Putamen (tissue), 1 donor: Measurements from ENCODE around the gene OPRL1.
A peak's percentile ranks its signal among the peaks of the same experiment; 100 is the strongest.

Source experiments
- DNase-seq: peaks from one replicate; pipeline ENCODE4 v3.0.0-alpha.2; 2016; ENCODE audit warnings: low spot score

OPRL1 gene

GRCh38 chr20:64104667-64105451 is 25.0 kb downstream of the OPRL1 start:
- DNase-seq, result no peak

- no peak for DNase-seq
Measured at GRCh38 chr20:64105846-64106434, 26.1 kb downstream of the OPRL1 start.

DNA sequence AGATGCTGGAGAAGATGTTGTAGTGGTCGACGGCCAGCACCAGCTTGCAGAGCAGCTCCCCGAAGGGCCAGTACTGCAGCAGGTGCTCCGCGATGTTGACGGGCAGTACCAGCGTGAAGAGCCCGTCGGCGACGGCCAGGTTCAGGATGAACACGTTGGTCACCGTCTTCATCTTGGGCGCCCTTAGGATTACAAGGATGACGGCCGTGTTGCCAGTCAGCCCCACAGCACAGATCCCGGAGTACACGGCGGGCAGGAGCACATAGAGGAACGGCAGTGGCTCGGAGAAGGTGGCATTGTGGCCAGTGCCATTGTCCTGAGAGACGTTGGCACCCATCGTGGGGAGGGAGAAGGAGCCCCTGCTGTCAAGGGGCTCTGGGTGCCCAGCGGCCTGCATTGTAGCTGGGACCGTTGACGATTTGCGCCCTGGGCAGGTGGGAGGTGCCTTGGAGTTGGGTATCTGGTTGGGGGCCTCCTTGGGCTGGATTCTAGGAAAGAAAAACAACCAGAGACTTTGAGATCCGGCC is 26.6 kb downstream of the OPRL1 start:
- no peak for DNase-seq

DNA sequence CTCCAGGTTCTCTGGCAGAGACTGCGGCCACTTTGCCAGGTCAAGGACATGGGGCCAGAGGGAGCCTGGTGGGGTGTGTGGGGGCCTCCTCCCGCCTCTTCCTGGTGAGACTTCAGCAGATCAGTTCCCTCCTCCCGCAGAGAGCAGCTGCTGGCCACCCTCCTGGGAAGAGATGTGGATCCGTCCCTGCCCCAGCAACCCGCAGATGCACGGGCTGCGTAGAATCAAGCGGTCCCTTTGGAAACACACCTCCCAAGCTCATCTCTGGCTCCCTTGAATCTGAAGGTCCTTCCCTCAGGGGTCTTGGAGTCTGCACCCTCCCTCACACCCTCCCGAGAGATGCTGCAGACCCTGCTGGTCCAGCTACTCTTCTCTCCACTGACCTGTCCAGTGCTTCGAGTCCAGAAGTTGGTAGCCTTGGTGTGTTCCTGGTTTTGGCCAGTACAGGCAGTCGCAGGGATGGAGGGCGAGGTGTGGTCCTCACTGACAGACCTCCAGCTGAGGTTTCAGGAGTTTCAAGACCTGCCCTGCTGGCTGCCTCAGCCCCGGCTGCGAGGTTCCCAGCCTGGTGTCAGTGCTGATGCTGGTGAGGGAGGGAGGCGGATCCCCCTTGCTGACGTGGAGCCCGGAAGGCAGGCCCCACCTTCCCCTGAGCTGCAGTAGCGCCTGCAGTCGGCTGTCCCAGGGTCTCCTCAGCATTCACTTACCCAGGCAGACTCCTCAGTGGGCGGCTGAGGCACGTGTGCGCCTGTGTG is 27.3 kb downstream of the OPRL1 start, which contains the start of gene NPBWR2:
NPBWR2 (minus strand) TSS at position 585 of the 755 bp plus-strand sequence. CDS start 734 bp downstream, outside the sequence.
- DNase-seq, result no peak

DNA sequence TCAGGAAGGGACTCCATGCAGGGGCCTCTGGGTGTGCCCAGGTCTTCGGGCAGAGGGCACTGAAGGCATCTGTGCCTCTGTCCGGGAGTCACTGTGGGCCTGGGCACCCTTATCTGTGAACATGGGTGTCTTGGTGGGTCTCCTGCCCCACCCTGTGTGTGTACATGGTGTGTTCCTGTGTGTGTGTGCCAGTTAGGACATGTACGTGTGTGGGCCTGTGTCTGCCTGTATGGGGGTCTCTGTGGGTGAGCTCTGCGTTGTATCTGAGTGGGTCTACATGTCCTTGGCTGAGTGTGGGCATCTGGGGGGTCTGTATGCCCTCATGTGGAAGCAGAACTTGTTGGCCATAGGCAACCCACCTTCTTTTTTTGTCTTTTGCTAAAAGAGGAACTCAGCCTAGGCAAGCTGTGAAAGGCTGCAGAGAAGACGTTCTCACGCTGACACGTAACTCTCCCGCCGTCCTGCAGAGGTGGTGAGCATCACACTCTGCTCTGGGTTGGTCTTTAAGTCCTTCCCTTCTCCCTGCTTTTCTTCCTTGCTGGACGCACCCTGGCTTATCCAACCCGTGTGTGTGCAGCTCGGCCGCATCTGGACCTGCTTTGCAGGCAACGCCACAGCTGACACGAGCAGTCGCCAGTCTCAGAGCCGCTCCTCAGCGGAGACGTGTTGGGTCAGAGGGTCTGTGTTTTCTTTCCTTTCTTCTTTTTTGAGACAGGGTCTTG is 28.0 kb downstream of the OPRL1 start:
- no peak for DNase-seq

DNA sequence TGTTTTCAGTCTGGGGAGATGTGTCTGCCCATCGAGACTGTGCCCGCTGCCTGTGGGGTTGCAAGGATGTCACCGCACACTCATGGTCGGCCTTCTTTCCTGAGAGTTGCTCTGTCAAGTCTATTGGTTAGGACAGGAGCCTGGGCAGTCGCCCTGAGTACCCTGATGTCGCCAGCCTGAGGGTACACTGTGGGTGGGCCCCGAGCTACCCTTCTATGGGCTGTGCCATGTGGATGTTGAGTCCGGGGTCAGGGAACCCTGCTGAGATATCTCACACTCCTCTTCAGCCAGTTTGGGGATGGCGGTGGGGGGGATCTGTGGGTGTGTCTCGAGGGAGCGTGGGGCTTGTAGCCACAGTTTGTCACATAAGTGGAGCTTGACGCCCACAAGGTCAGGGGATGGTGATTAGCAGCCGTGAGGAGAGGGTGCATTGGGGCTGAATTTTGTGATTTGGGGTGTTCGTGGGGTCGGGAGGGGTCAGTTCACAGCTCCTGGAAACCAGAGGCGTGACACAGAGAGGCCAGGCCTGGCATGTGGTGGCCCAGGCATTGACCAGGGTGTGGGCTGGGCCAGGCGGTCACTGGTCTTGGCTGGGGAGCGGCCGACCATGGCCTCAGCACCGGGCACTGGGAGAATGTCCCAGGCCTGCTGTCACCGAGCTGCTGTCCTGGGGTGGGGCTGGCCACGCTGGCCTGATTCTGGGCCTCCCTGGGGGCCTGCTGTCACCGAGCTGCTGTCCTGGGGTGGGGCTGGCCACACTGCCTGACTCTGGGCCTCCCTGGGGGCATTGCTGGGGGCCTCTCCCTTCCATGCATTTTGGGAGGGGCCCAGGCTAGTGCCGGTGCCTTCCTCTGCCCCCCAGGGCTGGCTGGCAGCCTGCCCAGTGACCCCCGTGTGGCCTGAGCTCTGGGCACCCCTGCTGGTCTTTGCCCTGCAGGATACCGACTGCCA is 29.1 kb downstream of the OPRL1 start:
- DNase-seq, result no peak

- no peak for DNase-seq
Measured at GRCh38 chr20:64109831-64110391, 30.0 kb downstream of the OPRL1 start.

DNA sequence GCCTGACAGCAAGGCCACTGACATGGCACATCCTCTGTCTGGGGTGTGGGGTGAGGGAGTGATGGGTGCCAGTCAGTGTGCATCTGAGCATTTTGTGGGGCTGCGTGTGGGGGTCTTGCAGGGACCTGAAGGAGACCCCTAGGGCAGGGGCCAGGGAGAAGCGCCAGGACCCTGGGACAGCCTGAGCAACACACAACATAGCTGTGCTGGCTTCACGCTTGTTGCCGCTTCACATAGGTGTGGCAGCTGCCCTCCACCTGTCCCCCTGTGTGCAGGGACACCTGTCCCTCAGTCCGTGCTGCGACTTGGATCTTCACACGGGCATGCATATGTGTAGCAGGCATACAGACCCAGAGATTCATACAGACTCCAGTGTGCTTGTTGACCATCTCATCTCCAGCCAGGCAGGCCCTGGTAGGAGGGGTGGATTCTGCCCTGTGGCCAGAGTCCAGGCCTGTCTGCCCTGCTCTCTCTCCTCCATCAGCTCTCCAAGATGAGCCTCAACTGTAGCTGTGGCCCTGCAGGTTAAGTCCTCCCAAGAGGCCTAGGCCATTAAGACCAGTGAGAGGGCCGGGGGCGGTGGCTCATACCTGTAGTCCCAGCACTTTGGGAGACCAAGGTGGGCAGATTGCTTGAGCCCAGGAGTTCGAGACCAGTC is 30.7 kb downstream of the OPRL1 start:
- DNase-seq, result no peak

- peak; percentile 65 for DNase-seq
Measured at GRCh38 chr20:64111841-64112641, 32.2 kb downstream of the OPRL1 start.

DNA sequence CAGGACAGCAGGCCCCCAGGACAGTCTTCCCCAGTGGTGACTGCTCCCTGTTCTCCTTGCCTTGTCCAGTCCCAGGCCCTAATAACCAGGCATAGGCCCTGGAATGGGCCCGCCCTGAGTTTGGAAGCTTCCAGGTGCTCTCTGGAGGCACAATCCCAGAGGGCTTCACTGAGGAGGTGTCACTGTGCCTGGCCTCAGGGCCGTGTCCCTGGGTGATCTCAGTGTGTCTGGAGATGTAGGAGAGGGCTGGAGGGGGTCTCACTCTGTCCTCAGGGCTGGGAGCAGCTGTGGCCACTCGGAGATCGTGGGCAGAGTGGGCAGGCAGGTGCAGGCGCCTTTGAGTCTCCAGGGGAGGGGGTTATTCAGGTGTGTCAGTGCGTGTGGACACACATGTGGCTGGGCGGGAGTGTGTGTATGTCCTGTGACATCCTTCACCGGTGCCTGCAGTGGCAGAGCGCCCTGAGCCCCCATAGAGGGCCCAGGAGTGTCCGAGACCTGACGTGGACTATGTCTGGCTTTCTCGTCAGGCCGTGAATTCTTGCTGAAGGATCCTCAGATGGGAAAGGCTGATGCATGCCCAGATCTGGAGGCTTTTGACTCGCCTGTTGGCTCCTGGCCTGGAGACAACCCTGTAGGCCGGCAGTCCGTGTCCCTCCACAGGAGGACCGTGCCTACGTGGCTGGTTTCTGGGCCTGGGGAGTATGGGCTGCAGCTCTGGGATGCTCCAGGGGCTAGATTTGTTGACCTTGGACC is 33.0 kb downstream of the OPRL1 start:
- no peak for DNase-seq

DNA sequence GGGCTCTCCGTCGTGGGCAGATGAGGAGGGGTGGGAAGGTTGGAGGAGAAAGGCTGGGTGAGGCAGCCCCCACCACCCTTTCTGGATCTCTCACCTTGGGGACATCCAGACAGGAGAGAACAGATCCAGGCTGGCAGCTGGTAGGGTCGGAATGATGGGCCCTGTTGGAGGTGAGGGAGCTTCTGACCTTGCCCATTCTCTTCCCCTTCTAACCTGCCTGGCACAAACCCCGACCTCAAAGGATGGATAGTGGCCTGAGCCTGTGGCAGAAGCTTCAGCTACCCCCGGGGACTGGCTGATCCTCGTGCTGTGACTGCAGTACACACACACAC is 33.5 kb downstream of the OPRL1 start:
- DNase-seq, result no peak

DNA sequence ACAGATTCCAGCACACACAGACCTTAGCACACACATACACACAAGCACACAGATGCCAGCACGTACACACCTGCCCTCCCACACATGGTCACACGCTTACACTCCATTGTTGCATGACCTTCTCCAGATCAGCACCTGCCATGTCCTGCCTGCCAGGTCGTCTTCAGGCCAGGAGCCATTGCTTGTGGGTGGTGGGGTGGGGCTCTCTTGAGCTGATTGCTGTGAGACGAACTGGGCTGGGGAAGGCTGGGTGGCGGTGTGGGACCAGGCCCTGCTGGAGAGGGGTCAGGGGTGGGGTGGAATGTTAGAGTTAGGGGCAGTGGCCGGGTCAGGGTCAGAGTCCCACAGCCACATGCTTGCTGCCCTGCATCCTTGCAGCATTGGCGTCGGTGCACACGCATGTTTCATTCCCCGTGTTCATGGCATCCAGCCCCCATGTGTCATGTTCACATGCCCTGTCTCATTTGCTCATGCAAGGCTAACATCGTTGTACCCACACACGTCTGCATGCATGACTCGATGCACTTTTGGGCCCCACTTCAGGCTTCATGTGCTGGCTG is 34.0 kb downstream of the OPRL1 start:
- no peak for DNase-seq

- no peak for DNase-seq
Measured at GRCh38 chr20:64114356-64114971, 34.6 kb downstream of the OPRL1 start.

- DNase-seq, result peak; percentile 60
Measured at GRCh38 chr20:64115171-64115911, 35.5 kb downstream of the OPRL1 start.

GRCh38 chr20:64116016-64116415 is 36.1 kb downstream of the OPRL1 start:
- DNase-seq, result no peak

GRCh38 chr20:64116541-64117431 is 36.9 kb downstream of the OPRL1 start:
- no peak for DNase-seq
